ENCODE data around the gene IL1RAPL1. TPM values are rescaled to one million over a fixed set of nuclear protein-coding genes. Genes with fewer than 3 reads are reported as not detected.

The IL1RAPL1 gene
- total and polyA plus RNA-seq, 9 of the 15 experiments (the other 6 are each of a cell fraction or from before 2014, with no cell fraction given) = 0.04 to 0.07 (median 0.04) TPM; not detected in 6

GRCh38 chrX:29699239-29699638, 1112.0 kb downstream of the IL1RAPL1 start:
- ATAC-seq (no peak), DNase-seq (ENCODE audit: extremely low read depth in 1 of 4, low spot score in 3 of 4) (no peak), FAIRE-seq (no peak)
- CTCF ChIA-PET (ENCODE audit: low intra/inter-chr PET ratio) = no interaction called here
- no peaks in the 10 kb centered on the region for H3K27me3 ChIP-seq (ENCODE audit: control insufficient read depth in 2 of 2, insufficient read depth in 2 of 2, low read length in 2 of 2)
- H3K4me1 ChIP-seq (replicated peaks in 1 of 2; ENCODE audit: control insufficient read depth in 2 of 2, insufficient read depth in 2 of 2, low read length in 2 of 2) = no peaks in the 10 kb centered on the region
- no peak overlapping the region for H3K4me2 ChIP-seq (ENCODE audit: insufficient read depth, low read length)
- POLR2A ChIA-PET = no interaction called here
- no peak overlapping the region for H3K9ac ChIP-seq (ENCODE audit: insufficient read depth in 1 of 2, low read depth in 2 of 2, low read length in 2 of 2)
- H3K27ac ChIP-seq (ENCODE audit: extremely low read depth, low read depth, low read length) = no peak overlapping the region
- no peak overlapping the region for H3K4me3 ChIP-seq
- no peak overlapping the region for H2AFZ ChIP-seq (ENCODE audit: low read depth, low read length)
- no peaks in the 10 kb centered on the region for H3K79me2 ChIP-seq (ENCODE audit: control insufficient read depth, insufficient read depth, low read length)
- no peaks in the 10 kb centered on the region for H3K9me1 ChIP-seq (ENCODE audit: control insufficient read depth, insufficient read depth, low read length)
- intact Hi-C loops (cut with micrococcal nuclease) = no loop called here
- no TSS peak for BruUV-seq (replicated peaks)
- no peaks in the 10 kb centered on the region for H3K36me3 ChIP-seq (ENCODE audit: control insufficient read depth, insufficient read depth, low read length)
- H4K20me1 ChIP-seq (replicated peaks; ENCODE audit: control insufficient read depth, insufficient read depth, low read length) = no peaks in the 10 kb centered on the region
- in situ Hi-C loops (cut with MboI) = no loop called here
- no peak for TF ChIP-seq RAD21 (CRISPR knock-in tag; conservative IDR thresholded peaks at IDR 0.05 in 1 of 2, IDR thresholded peaks at IDR 0.05 in 1 of 2)
- TF ChIP-seq GTF2F1 (IDR thresholded peaks at IDR 0.05; ENCODE audit: low read depth, low read length) = no peak
- no peak for TF ChIP-seq ADNP (tag; IDR thresholded peaks at IDR 0.05)
- no peak for TF ChIP-seq SRSF9 (IDR thresholded peaks at IDR 0.05; ENCODE audit: borderline replicate concordance, low read depth, low read length)
- no peak for TF ChIP-seq BCLAF1 (IDR thresholded peaks at IDR 0.05; ENCODE audit: borderline replicate concordance in 1 of 2, control insufficient read depth in 1 of 2, low read depth in 2 of 2, low read length in 1 of 2)
- TF ChIP-seq RNF2 (IDR thresholded peaks at IDR 0.05) = no peak
- TF ChIP-seq NFE2 (IDR thresholded peaks at IDR 0.05; ENCODE audit: low read depth) = no peak
- no peak for TF ChIP-seq TGIF2 (CRISPR knock-in tag; IDR thresholded peaks at IDR 0.05)
- TF ChIP-seq ZFP1 (CRISPR knock-in tag; IDR thresholded peaks at IDR 0.05) = no peak
- no peak for TF ChIP-seq ZNF232 (CRISPR knock-in tag; IDR thresholded peaks at IDR 0.05)
- no peak for TF ChIP-seq ZNF655 (CRISPR knock-in tag; IDR thresholded peaks at IDR 0.05)
- no peak for TF ChIP-seq ARNT (IDR thresholded peaks at IDR 0.05)
- TF ChIP-seq JUN (IDR thresholded peaks at IDR 0.05; ENCODE audit: borderline replicate concordance, low read depth, low read length) = no peak
- no peak for TF ChIP-seq JUN (CRISPR knock-in tag; IDR thresholded peaks at IDR 0.05; ENCODE audit: borderline replicate concordance)
- TF ChIP-seq RBFOX2 (IDR thresholded peaks at IDR 0.05; ENCODE audit: low read depth, low read length) = no peak
- H3K9me3 ChIP-seq (replicated peaks; ENCODE audit: control insufficient read depth, insufficient read depth, low read depth, low read length) = no peaks in the 10 kb centered on the region
- WGBS (ENCODE audit: insufficient coverage, low coverage, missing lambda C conversion rate) = 0% methylated on average over 1 of the region's 1 CpG

Measured in K562 (cell line).